ENCODE results near the gene CTSZ.

DNA sequence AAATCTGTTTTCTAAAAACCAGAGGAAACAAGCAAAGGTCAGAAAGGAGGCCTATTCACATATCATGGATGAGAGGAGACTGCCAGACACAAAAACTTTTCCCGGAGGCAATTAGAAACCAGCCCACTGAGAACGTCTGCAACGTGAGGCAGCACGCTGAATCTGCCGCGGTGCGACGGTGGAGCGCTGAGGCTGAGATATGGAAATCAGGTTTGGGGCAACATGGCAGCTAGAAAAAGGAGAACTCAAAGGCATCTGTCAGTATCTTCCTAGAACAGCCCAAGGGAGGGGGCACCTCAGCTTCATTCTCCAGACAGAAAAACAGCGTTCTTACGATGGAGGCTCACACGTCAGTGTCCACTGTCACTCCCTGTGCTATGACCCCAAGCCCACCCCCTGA, 30.3 kb upstream of the CTSZ start:
- TF ChIP-seq, protein P1, sequence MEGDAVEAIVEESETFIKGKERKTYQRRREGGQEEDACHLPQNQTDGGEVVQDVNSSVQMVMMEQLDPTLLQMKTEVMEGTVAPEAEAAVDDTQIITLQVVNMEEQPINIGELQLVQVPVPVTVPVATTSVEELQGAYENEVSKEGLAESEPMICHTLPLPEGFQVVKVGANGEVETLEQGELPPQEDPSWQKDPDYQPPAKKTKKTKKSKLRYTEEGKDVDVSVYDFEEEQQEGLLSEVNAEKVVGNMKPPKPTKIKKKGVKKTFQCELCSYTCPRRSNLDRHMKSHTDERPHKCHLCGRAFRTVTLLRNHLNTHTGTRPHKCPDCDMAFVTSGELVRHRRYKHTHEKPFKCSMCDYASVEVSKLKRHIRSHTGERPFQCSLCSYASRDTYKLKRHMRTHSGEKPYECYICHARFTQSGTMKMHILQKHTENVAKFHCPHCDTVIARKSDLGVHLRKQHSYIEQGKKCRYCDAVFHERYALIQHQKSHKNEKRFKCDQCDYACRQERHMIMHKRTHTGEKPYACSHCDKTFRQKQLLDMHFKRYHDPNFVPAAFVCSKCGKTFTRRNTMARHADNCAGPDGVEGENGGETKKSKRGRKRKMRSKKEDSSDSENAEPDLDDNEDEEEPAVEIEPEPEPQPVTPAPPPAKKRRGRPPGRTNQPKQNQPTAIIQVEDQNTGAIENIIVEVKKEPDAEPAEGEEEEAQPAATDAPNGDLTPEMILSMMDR (IDR thresholded peaks at IDR 0.05), result no peak
- TF ChIP-seq POLR2A (IDR thresholded peaks at IDR 0.05), result no peak
